ENCODE measurements around the gene C16orf78.

The C16orf78 gene

GRCh38 chr16:49338611-49339265 lies 34.9 kb upstream of the C16orf78 start:
- Histone ChIP-seq H3K27ac (ENCODE audit: low read depth, low read length) (no peak overlapping the region), H2AFZ (ENCODE audit: low read length, unreplicated experiment) (no peak overlapping the region), H3K27me3 (ENCODE audit: insufficient read depth, low read length) (0 out of 2 replicates have a peak, but pooled peaks cover 4% of the 10 kb centered on the region), H3K79me2 (ENCODE audit: control insufficient read depth, insufficient read depth, low read length, unreplicated experiment) (no peaks in the 10 kb centered on the region), H3K36me3 (ENCODE audit: insufficient read depth, low read length) (no peaks in the 10 kb centered on the region), H3K4me3 (ENCODE audit: low read depth, low read length) (no peak overlapping the region), H3K4me1 (ENCODE audit: control insufficient read depth, insufficient read depth, low read length, unreplicated experiment) (no peaks in the 10 kb centered on the region)

GRCh38 chr16:49340466-49340865 lies 33.1 kb upstream of the C16orf78 start:
- no peak overlapping the region for H2AFZ ChIP-seq (ENCODE audit: low read length, unreplicated experiment)
- H3K4me1 ChIP-seq (ENCODE audit: control insufficient read depth, insufficient read depth, low read length, unreplicated experiment) = no peaks in the 10 kb centered on the region
- 0 out of 2 replicates have a peak, but pooled peaks cover 4% of the 10 kb centered on the region for H3K27me3 ChIP-seq (ENCODE audit: insufficient read depth, low read length)
- H3K27ac ChIP-seq (ENCODE audit: low read depth, low read length) = no peak overlapping the region
- no peak overlapping the region for H3K4me3 ChIP-seq (ENCODE audit: low read depth, low read length)
- no peaks in the 10 kb centered on the region for H3K79me2 ChIP-seq (ENCODE audit: control insufficient read depth, insufficient read depth, low read length, unreplicated experiment)
- H3K36me3 ChIP-seq (ENCODE audit: insufficient read depth, low read length) = no peaks in the 10 kb centered on the region

GRCh38 chr16:49341706-49342105 lies 31.9 kb upstream of the C16orf78 start:
- H3K4me3 ChIP-seq (ENCODE audit: low read depth, low read length) = no peak overlapping the region
- H3K4me1 ChIP-seq (ENCODE audit: control insufficient read depth, insufficient read depth, low read length, unreplicated experiment) = no peaks in the 10 kb centered on the region
- no peak overlapping the region for H3K27ac ChIP-seq (ENCODE audit: low read depth, low read length)
- no peak overlapping the region for H2AFZ ChIP-seq (ENCODE audit: low read length, unreplicated experiment)
- 0 out of 2 replicates have a peak, but pooled peaks cover 4% of the 10 kb centered on the region for H3K27me3 ChIP-seq (ENCODE audit: insufficient read depth, low read length)
- H3K79me2 ChIP-seq (ENCODE audit: control insufficient read depth, insufficient read depth, low read length, unreplicated experiment) = no peaks in the 10 kb centered on the region
- H3K36me3 ChIP-seq (ENCODE audit: insufficient read depth, low read length) = no peaks in the 10 kb centered on the region

DNA sequence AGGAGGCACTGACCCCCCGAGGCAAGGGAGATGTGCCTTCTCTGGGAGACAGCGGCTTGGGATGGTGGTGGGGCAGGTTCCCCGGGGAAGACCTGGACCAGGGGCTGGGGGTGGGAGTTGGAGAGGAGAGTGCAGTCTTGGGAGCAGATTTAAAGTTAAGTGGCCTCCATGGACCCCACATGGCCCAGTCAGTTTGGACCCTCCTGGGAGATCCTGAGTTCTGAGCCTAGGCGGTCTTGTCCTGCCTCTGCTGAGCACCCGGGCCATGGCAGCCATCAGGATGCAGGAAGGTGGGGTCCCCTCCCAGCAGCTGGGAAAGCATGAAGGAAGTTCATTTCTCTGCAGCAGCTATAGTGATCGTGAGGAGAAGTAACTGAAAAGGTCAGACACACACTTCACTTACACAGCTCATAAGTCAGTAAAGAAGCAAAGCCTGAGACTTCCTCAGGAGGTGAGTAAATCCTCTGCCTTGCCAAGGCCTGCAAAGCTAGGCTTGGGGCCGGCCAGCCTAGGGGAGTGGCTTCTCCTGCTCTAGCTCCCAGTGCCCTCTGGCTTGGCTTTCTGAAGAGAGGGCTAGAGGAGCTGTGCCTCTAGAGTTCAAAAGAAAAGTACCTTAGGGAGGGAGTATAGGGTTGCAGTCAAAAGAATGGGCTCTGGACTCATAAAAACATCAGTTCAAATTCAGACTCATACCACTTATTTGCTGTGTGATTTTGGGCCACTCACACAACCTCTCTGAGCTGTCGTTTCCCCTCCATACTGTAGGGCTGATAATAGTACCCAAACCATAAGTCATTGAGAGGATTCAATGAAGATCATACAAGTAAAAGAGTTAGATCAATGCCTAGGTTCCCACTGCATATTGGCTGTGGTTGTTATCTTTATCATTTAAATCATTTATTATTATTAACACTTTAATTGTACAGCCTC lies 31.0 kb upstream of the C16orf78 start:
- H3K4me1 ChIP-seq (ENCODE audit: control insufficient read depth, insufficient read depth, low read length, unreplicated experiment) = no peaks in the 10 kb centered on the region
- no peaks in the 10 kb centered on the region for H3K79me2 ChIP-seq (ENCODE audit: control insufficient read depth, insufficient read depth, low read length, unreplicated experiment)
- H3K4me3 ChIP-seq (ENCODE audit: low read depth, low read length) = no peak overlapping the region
- H3K36me3 ChIP-seq (ENCODE audit: insufficient read depth, low read length) = no peaks in the 10 kb centered on the region
- H3K27ac ChIP-seq (ENCODE audit: low read depth, low read length) = no peak overlapping the region
- H3K27me3 ChIP-seq (ENCODE audit: insufficient read depth, low read length) = 0 out of 2 replicates have a peak, but pooled peaks cover 4% of the 10 kb centered on the region
- H2AFZ ChIP-seq (ENCODE audit: low read length, unreplicated experiment) = no peak overlapping the region

DNA sequence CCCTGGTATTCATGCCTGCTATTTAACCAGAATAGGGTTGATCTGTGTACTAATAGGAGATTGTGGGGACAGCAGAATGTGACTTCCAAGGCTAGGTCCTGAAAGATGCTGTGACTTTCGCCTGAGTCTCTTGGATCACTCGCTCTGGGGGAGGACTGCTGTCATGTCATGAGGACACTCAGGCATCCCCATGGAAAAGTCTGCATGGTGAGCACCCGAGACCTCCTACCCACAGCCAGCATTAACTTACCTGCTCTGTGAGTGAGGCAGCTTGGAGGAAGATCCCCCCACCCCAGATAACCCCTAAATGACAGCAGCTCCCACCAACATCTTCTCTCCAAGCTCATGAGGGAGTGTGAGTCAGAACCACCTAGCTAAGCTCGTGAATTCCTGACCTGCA lies 30.3 kb upstream of the C16orf78 start:
- H3K27ac ChIP-seq (ENCODE audit: low read depth, low read length) = no peak overlapping the region
- H3K4me1 ChIP-seq (ENCODE audit: control insufficient read depth, insufficient read depth, low read length, unreplicated experiment) = no peaks in the 10 kb centered on the region
- no peak overlapping the region for H2AFZ ChIP-seq (ENCODE audit: low read length, unreplicated experiment)
- H3K36me3 ChIP-seq (ENCODE audit: insufficient read depth, low read length) = no peaks in the 10 kb centered on the region
- 0 out of 2 replicates have a peak, but pooled peaks cover 11% of the 10 kb centered on the region for H3K27me3 ChIP-seq (ENCODE audit: insufficient read depth, low read length)
- no peak overlapping the region for H3K4me3 ChIP-seq (ENCODE audit: low read depth, low read length)
- H3K79me2 ChIP-seq (ENCODE audit: control insufficient read depth, insufficient read depth, low read length, unreplicated experiment) = no peaks in the 10 kb centered on the region

- no peaks in the 10 kb centered on the region for H3K79me2 ChIP-seq (ENCODE audit: control insufficient read depth, insufficient read depth, low read length, unreplicated experiment)
- peaks cover 21% of the 10 kb centered on the region for H3K27me3 ChIP-seq (ENCODE audit: insufficient read depth, low read length)
- no peak overlapping the region for H3K27ac ChIP-seq (ENCODE audit: low read depth, low read length)
- H3K36me3 ChIP-seq (ENCODE audit: insufficient read depth, low read length) = no peaks in the 10 kb centered on the region
- no peak overlapping the region for H2AFZ ChIP-seq (ENCODE audit: low read length, unreplicated experiment)
- H3K4me1 ChIP-seq (ENCODE audit: control insufficient read depth, insufficient read depth, low read length, unreplicated experiment) = no peaks in the 10 kb centered on the region
- H3K4me3 ChIP-seq (ENCODE audit: low read depth, low read length) = no peak overlapping the region
These were observed 29.2 kb upstream of the C16orf78 start for GRCh38 chr16:49344401-49344800.

DNA sequence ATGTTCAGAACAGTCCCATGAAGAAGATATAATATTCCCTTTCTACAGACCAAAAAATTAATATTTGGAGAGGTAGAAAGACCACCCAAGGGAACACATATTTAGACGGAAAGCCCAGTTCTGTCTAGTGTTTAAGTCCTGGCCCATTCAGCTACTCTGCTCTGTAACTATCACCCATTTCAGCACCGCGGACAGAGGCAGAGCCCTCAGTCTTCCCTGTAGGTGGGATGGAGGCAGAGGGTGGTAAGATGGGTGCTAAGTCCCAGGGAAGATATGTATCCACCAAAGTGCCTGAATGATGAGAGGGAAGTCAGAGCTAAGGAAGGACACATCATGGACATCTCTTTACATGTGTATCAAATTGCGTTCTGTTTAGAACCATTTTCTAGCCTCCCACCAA lies 27.8 kb upstream of the C16orf78 start:
- H3K27ac ChIP-seq (ENCODE audit: low read depth, low read length) = no peak overlapping the region
- H3K36me3 ChIP-seq (ENCODE audit: insufficient read depth, low read length) = no peaks in the 10 kb centered on the region
- no peak overlapping the region for H2AFZ ChIP-seq (ENCODE audit: low read length, unreplicated experiment)
- H3K4me1 ChIP-seq (ENCODE audit: control insufficient read depth, insufficient read depth, low read length, unreplicated experiment) = no peaks in the 10 kb centered on the region
- H3K4me3 ChIP-seq (ENCODE audit: low read depth, low read length) = no peak overlapping the region
- H3K27me3 ChIP-seq (ENCODE audit: insufficient read depth, low read length) = peaks cover 27% of the 10 kb centered on the region
- H3K79me2 ChIP-seq (ENCODE audit: control insufficient read depth, insufficient read depth, low read length, unreplicated experiment) = no peaks in the 10 kb centered on the region

- Histone ChIP-seq H3K4me1 (ENCODE audit: control insufficient read depth, insufficient read depth, low read length, unreplicated experiment) (no peaks in the 10 kb centered on the region), H3K27ac (ENCODE audit: low read depth, low read length) (no peak overlapping the region), H3K4me3 (ENCODE audit: low read depth, low read length) (no peak overlapping the region), H3K79me2 (ENCODE audit: control insufficient read depth, insufficient read depth, low read length, unreplicated experiment) (no peaks in the 10 kb centered on the region), H3K36me3 (ENCODE audit: insufficient read depth, low read length) (no peaks in the 10 kb centered on the region), H2AFZ (ENCODE audit: low read length, unreplicated experiment) (no peak overlapping the region), H3K27me3 (ENCODE audit: insufficient read depth, low read length) (peaks cover 33% of the 10 kb centered on the region)
These were observed 27.1 kb upstream of the C16orf78 start for GRCh38 chr16:49346459-49346858.

- H3K27me3 ChIP-seq (ENCODE audit: insufficient read depth, low read length) = peaks cover 38% of the 10 kb centered on the region
- no peaks in the 10 kb centered on the region for H3K36me3 ChIP-seq (ENCODE audit: insufficient read depth, low read length)
- H3K4me3 ChIP-seq (ENCODE audit: low read depth, low read length) = no peak overlapping the region
- H3K79me2 ChIP-seq (ENCODE audit: control insufficient read depth, insufficient read depth, low read length, unreplicated experiment) = no peaks in the 10 kb centered on the region
- H3K4me1 ChIP-seq (ENCODE audit: control insufficient read depth, insufficient read depth, low read length, unreplicated experiment) = no peaks in the 10 kb centered on the region
- H3K27ac ChIP-seq (ENCODE audit: low read depth, low read length) = no peak overlapping the region
- H2AFZ ChIP-seq (ENCODE audit: low read length, unreplicated experiment) = no peak overlapping the region
These were observed 26.1 kb upstream of the C16orf78 start for GRCh38 chr16:49347476-49347875.

DNA sequence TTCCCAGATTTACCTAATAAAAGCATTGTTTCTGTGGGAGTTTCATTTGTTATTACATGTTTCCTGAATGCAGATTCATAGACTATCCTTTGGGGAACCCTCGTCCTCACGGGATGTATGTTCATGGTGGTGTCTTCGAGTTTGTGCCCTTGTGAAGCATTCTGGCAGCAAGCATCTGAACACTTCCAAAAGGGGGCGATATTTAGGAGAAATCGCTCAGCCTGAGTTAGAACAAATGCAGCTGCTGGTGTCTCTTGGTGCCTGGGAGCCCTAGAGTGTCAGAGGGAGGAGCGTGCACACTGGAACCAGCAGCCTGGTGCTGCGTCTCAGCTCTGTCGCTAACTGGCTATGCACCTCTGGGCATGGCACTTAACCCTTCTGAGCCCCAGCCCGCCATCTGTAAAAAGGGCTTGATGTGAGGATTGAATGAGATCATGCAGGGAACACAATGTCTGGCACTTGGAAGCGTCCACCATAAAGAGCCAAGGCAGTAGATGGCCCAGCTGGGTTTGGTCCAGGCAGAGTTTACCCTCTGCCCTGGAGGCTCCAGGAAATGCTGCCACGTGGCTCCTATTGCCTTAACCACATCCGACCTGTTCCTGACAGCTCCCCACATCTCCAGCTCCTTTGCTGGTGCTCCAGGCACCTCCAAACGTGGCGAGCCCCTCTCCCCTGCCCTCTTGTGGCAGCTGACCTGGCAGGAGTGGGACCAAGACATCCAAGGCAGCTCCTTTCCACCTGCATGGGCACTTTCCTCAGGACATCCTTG lies 25.0 kb upstream of the C16orf78 start:
- H3K79me2 ChIP-seq (ENCODE audit: control insufficient read depth, insufficient read depth, low read length, unreplicated experiment) = no peaks in the 10 kb centered on the region
- H3K4me1 ChIP-seq (ENCODE audit: control insufficient read depth, insufficient read depth, low read length, unreplicated experiment) = no peaks in the 10 kb centered on the region
- H2AFZ ChIP-seq (ENCODE audit: low read length, unreplicated experiment) = no peak overlapping the region
- H3K27ac ChIP-seq (ENCODE audit: low read depth, low read length) = no peak overlapping the region
- no peaks in the 10 kb centered on the region for H3K36me3 ChIP-seq (ENCODE audit: insufficient read depth, low read length)
- peaks cover 41% of the 10 kb centered on the region for H3K27me3 ChIP-seq (ENCODE audit: insufficient read depth, low read length)
- H3K4me3 ChIP-seq (ENCODE audit: low read depth, low read length) = no peak overlapping the region

Measured in ACC112 (cell line).